Lung microvascular endothelial cell (primary cell): ENCODE results near the gene MS4A2. TPM values are rescaled to one million over a fixed set of nuclear protein-coding genes. Genes with fewer than 3 reads are reported as not detected.
"Not testable (repeated sequence)": the region's sequence is repeated elsewhere in the genome, so short reads cannot be mapped to it uniquely, and the experiment has no call there.

Experiments
- DNase-seq, 2 donors: peaks; one replicate each; pipeline versions ENCODE4 v3.0.0 to v3.0.0-alpha.2; 2010; ENCODE audit warnings: low read depth in 2 of 2
- total RNA-seq: library from RNA; depleted of rRNA; stranded (reverse); fragments of >200 nt; gene quantifications from 2 replicates; pipeline ENCODE4 v1.2.1, GENCODE V29; 2014

MS4A2 gene
- total RNA-seq, 1 donor from 2014 or later = not detected

GRCh38 chr11:60101368-60101767, 12.9 kb downstream of the MS4A2 start:
- DNase-seq = not testable (repeated sequence)

- DNase-seq = not testable (repeated sequence)
Observed at GRCh38 chr11:60104471-60105115, 16.1 kb downstream of the MS4A2 start.

- not testable (repeated sequence) for DNase-seq
Observed at GRCh38 chr11:60108631-60109030, 20.2 kb downstream of the MS4A2 start.

GRCh38 chr11:60111793-60112192, 23.3 kb downstream of the MS4A2 start:
- DNase-seq = no peak

- DNase-seq = no peak
Observed at GRCh38 chr11:60116996-60117790, 28.7 kb downstream of the MS4A2 start.

- peak in 1 of 2 donors; percentile 38 for DNase-seq
Observed at GRCh38 chr11:60118338-60118737, 29.9 kb downstream of the MS4A2 start.

- DNase-seq = no peak
Observed at GRCh38 chr11:60119710-60120109, 31.2 kb downstream of the MS4A2 start.

GRCh38 chr11:60121264-60121663, 32.8 kb downstream of the MS4A2 start:
- DNase-seq = no peak

GRCh38 chr11:60122414-60123036, 34.1 kb downstream of the MS4A2 start:
- no peak for DNase-seq

GRCh38 chr11:60124802-60125432, 36.5 kb downstream of the MS4A2 start:
- no peak for DNase-seq

- no peak for DNase-seq
Observed at GRCh38 chr11:60125956-60126585, 37.6 kb downstream of the MS4A2 start.

- DNase-seq = no peak
Observed at GRCh38 chr11:60127311-60127811, 38.9 kb downstream of the MS4A2 start.

GRCh38 chr11:60128376-60128775, 39.9 kb downstream of the MS4A2 start:
- DNase-seq = no peak

GRCh38 chr11:60128866-60129265, 40.4 kb downstream of the MS4A2 start:
- not testable (repeated sequence) for DNase-seq

- no peak for DNase-seq
Observed at GRCh38 chr11:60129853-60130252, 41.4 kb downstream of the MS4A2 start.

GRCh38 chr11:60130496-60130895, 42.0 kb downstream of the MS4A2 start:
- peak; percentile 29 to 76 for DNase-seq

- no peak for DNase-seq
Observed at GRCh38 chr11:60131912-60132311, 43.4 kb downstream of the MS4A2 start.

GRCh38 chr11:60133917-60134316, 45.5 kb downstream of the MS4A2 start:
- DNase-seq = no peak

GRCh38 chr11:60143768-60144167, 55.3 kb downstream of the MS4A2 start:
- DNase-seq = no peak

GRCh38 chr11:60145677-60146076, 57.2 kb downstream of the MS4A2 start:
- no peak for DNase-seq
